ENCODE measurements around the gene RLIM. TPM values are rescaled to one million over a fixed set of nuclear protein-coding genes. Genes with fewer than 3 reads are reported as not detected.

The RLIM gene
- total and polyA plus RNA-seq, 2 of the 8 experiments (the other 6 are each of a cell fraction or from before 2014, with no cell fraction given), result 6.3 to 34.6 TPM

DNA sequence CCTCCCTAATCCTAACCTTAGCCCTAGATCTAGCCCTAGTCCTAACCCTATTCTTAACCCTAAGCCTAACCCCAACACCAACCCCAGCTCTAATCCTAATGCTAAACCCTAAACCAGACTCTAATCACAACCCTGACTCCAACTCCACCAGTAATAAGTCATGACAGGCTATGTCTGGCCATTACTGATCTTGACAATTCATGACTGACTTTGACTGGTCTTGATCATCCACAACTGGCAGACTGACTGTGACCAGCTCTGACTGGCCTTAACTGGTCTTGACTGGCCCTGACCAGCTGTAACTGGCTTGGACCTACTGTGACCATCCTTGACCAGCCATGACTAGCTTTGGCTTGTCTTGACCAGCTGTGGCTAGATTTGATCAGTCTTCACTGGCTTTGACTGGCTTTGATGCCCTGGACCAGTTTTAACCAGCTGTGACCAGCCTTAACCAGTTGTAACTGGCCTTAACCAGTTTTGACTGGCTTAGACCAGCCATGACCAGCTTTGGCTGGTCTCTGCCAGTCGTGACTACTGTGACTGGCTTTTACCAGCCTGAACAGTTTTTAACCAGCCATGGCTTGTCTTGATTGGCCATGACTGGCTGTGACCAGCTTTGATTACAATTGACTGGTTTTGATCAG is 68.4 kb downstream of the RLIM start:
- Histone ChIP-seq H2AK5ac (ENCODE audit: low read depth, low read length) (no peak overlapping the region), H3K9ac (replicated peaks in 1 of 4; ENCODE audit: extremely low read depth in 1 of 4, low read depth in 3 of 4, low read length in 3 of 4) (no peak overlapping the region), H3K36me3 (ENCODE audit: control insufficient read depth in 2 of 4, insufficient read depth in 4 of 4, low read length in 3 of 4) (no peaks in the 10 kb centered on the region), H2AFZ (ENCODE audit: low read length) (no peak overlapping the region), H2BK5ac (ENCODE audit: low read depth, low read length) (no peak overlapping the region), H3K79me2 (ENCODE audit: control insufficient read depth in 1 of 2, insufficient read depth in 2 of 2, low read length in 2 of 2) (no peaks in the 10 kb centered on the region), H3K14ac (ENCODE audit: insufficient read length) (no peak overlapping the region), H3K27ac (ENCODE audit: low read depth, low read length) (no peak overlapping the region), H3K4ac (replicated peaks; ENCODE audit: insufficient read length, low read depth, low read length) (no peak overlapping the region), H2BK15ac (ENCODE audit: low read length) (no peak overlapping the region), H3K23ac (ENCODE audit: insufficient read length) (no peak overlapping the region), H3K4me2 (ENCODE audit: insufficient read depth in 1 of 2, low read depth in 2 of 2, low read length in 2 of 2) (no peak overlapping the region), H4K91ac (replicated peaks; ENCODE audit: insufficient read length, low read length) (no peak overlapping the region), H4K20me1 (replicated peaks in 1 of 2; ENCODE audit: control insufficient read depth in 1 of 2, insufficient read depth in 2 of 2, low read length in 2 of 2) (no peaks in the 10 kb centered on the region), H2BK20ac (ENCODE audit: low read length) (0 out of 2 replicates have a peak overlapping the region, but pooled peaks have one; percentile 32), H3K27me3 (replicated peaks in 1 of 4; ENCODE audit: control insufficient read depth in 3 of 4, extremely low read depth in 1 of 4, insufficient read depth in 3 of 4, low read length in 3 of 4) (no peaks in the 10 kb centered on the region), H3K79me1 (ENCODE audit: low read depth, low read length) (no peaks in the 10 kb centered on the region), H3K56ac (replicated peaks; ENCODE audit: insufficient read length, low read depth, low read length) (no peak overlapping the region), H3K18ac (ENCODE audit: extremely low read depth, low read length) (no peak overlapping the region), H2BK120ac (replicated peaks; ENCODE audit: low read depth, low read length) (no peak overlapping the region), H2BK12ac (ENCODE audit: low read depth, low read length) (no peak overlapping the region), H3K4me1 (replicated peaks in 1 of 4; ENCODE audit: control insufficient read depth in 3 of 4, insufficient read depth in 4 of 4, low read length in 3 of 4) (no peaks in the 10 kb centered on the region), H4K8ac (ENCODE audit: extremely low read depth, insufficient read depth, low read length) (no peak overlapping the region), H4K5ac (ENCODE audit: insufficient read length, low read depth, low read length) (no peak overlapping the region), H3K9me3 (ENCODE audit: insufficient read depth in 2 of 2, low read depth in 1 of 2, low read length in 1 of 2) (no peaks in the 10 kb centered on the region), H3K4me3 (ENCODE audit: extremely low read depth in 1 of 4, insufficient read depth in 2 of 4, low read depth in 3 of 4, low read length in 4 of 4) (no peak overlapping the region), H3K23me2 (ENCODE audit: low read depth, low read length) (no peaks in the 10 kb centered on the region)
- ChIA-PET CTCF (ENCODE audit: partially characterized antibody) (interaction anchor here (0.6 to 1.7 kb wide), 5 partner anchors 11 to 272 kb away, joined by 3 to 6 read pairs (median 3); no protein-coding TSS in a partner anchor), POLR2A (ENCODE audit: partially characterized antibody) (interaction anchor here (0.9 to 1.6 kb wide), 3 partner anchors 9 to 126 kb away, joined by 3 to 6 read pairs (median 3); no protein-coding TSS in a partner anchor)
- FAIRE-seq (peak; percentile 7), DNase-seq (ENCODE audit: low read depth in 1 of 2, low spot score in 2 of 2) (no peak)
- 89% methylated on average over 1 of the region's 1 CpG; no CpG with 5 or more reads in 1 of the 2 experiments for WGBS, 2 experiments (ENCODE audit: extremely low coverage in 1 of 2, insufficient coverage in 1 of 2, insufficient read length in 1 of 2, insufficient replicate concordance in 2 of 2, low coverage in 1 of 2, low lambda C conversion rate in 2 of 2, missing lambda C conversion rate in 1 of 2)
- TF ChIP-seq MAFK (IDR thresholded peaks at IDR 0.05; ENCODE audit: low read depth, low read length) (no peak), EP300 (IDR thresholded peaks at IDR 0.05; ENCODE audit: borderline replicate concordance in 1 of 2, low read depth in 2 of 2, low read length in 2 of 2) (no peak), HDAC6 (IDR thresholded peaks at IDR 0.05; ENCODE audit: low read depth, low read length) (no peak), EGR1 (IDR thresholded peaks at IDR 0.05; ENCODE audit: borderline replicate concordance, low read depth, low read length) (no peak), BRCA1 (IDR thresholded peaks at IDR 0.05; ENCODE audit: low read depth, low read length) (no peak), TBP (IDR thresholded peaks at IDR 0.05; ENCODE audit: low read depth, low read length) (no peak), YY1 (IDR thresholded peaks at IDR 0.05; ENCODE audit: low read depth, low read length) (no peak), TCF12 (IDR thresholded peaks at IDR 0.05; ENCODE audit: low read depth, low read length) (no peak), JUND (IDR thresholded peaks at IDR 0.05; ENCODE audit: low read length) (no peak), TEAD4 (IDR thresholded peaks at IDR 0.05; ENCODE audit: low read depth, low read length) (no peak), SP2 (IDR thresholded peaks at IDR 0.05; ENCODE audit: low read length) (no peak), SIRT6 (IDR thresholded peaks at IDR 0.05; ENCODE audit: low read length) (no peak), CHD1 (IDR thresholded peaks at IDR 0.05; ENCODE audit: low read depth, low read length) (no peak)
- TF ChIP-seq, protein P1, sequence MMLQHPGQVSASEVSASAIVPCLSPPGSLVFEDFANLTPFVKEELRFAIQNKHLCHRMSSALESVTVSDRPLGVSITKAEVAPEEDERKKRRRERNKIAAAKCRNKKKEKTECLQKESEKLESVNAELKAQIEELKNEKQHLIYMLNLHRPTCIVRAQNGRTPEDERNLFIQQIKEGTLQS (IDR thresholded peaks at IDR 0.05; ENCODE audit: insufficient read depth, low read depth, low read length), result no peak

Measured in H1 (cell line).